GM19023 (cell line): Measurements from ENCODE around the gene SAYSD1.

Experiments used
- ATAC-seq: cut with Tn5 transposase; IDR thresholded peaks from one replicate; pipeline ENCODE4 v1.9.1; 2021; ENCODE audit warnings: mild to moderate bottlenecking, moderate library complexity; ENCODE audit not compliant: unreplicated experiment

The SAYSD1 gene

GRCh38 chr6:39059496-39060310, 55.3 kb downstream of the SAYSD1 start:
- no peak for ATAC-seq

- no peak for ATAC-seq
These were observed 56.4 kb downstream of the SAYSD1 start for GRCh38 chr6:39058471-39059147.

GRCh38 chr6:39057251-39058155, 57.5 kb downstream of the SAYSD1 start:
- ATAC-seq: no peak

- no peak for ATAC-seq
These were observed 58.3 kb downstream of the SAYSD1 start for GRCh38 chr6:39056681-39057080.

- ATAC-seq: no peak
These were observed 58.8 kb downstream of the SAYSD1 start for GRCh38 chr6:39056191-39056590.

GRCh38 chr6:39055661-39056060, 59.3 kb downstream of the SAYSD1 start:
- ATAC-seq: no peak

- no peak for ATAC-seq
These were observed 60.3 kb downstream of the SAYSD1 start for GRCh38 chr6:39054577-39055142.
